ENCODE data around the gene CLIC1.

CLIC1 gene

DNA sequence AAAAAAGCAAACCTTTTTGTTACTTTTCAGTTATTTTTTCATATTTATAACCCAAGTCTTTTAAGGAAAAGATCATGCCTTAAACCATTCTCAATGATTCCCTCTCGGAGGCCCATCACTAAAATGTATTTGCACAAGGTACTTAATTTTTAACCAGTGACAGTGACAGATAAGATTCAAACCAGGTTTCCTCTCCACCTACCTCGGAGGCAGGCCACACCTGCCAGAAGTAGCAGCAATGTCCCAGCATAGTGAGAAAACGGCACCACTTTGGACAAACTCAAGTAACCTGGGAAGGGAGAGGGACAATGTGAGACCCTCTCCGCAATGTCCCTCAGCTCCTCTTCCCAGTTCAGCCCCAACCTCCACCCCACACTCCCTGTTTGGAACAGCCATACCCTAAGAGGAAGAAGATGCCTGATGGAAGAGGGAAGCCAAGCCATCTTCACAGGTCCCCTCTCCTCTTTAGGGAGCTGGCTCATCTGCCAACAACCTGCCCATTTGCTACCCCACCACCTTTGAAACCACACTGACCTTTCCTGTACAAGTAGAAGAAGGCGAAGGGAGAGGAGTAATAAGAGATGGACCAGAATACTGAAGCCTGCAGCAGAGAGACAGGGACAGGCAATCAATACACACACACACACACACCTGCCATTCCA is 35.5 kb downstream of the CLIC1 start:
- no peak for FAIRE-seq

DNA sequence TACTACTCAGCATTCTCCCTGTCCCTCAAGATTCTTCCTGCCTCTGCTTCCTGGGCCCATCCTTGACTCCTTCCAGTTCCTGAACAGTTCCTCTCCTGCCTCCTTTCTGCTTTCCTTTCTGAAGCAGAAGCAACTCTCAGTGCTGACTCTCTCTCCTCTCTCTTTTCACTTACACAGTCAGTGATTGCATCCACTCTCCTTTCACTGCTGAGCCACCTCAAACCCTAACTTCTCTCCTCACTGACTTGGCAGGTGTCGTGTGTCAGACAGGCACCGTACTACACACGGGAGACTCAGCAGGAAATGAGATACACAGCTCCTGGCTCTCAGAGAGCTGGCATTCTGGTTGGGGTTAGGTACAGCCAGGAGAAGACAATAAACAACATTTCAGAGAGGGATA is 38.8 kb downstream of the CLIC1 start:
- no peak for FAIRE-seq

DNA sequence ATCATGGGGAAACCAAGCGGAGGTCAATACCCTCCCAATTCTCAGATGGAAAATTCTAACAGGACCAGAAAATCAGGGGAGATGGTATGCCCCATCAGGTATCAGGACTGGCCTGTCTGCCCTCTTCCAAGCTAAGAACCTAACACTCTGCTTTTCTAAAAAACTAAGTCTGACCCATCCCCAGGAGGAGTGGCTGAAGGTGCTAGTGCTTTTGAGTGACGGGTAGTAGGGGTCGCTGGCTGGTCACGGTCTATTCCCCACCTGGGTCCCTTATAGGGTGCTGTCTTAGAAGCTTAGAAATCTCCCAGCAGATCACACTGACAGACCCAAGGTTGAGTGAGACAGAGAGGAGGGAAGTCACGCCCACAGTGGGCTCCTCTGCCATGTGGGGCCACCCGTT is 42.8 kb downstream of the CLIC1 start:
- FAIRE-seq, result no peak

DNA sequence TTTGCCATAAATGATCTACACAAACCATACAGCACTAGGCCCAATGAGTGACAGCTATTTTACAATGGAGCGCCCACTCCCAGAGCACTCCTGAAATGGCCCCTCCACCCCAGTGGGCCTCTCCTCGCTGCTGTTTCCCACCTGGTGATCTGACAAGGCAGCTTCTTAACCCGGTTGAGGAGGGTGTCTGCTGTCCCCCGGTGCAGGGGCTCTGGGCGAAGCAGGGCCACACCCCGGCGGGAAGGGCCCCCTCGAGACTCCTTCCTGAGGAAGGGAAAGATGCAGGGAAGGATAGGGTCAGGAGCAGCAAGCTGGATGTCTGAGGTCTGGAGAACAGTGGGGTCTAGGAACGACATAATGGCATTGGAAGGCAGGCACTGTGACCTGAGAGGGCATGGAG is 43.4 kb downstream of the CLIC1 start:
- no peak for FAIRE-seq

- FAIRE-seq, result no peak
Observed at GRCh38 chr6:31692353-31692752, 44.0 kb downstream of the CLIC1 start.

DNA sequence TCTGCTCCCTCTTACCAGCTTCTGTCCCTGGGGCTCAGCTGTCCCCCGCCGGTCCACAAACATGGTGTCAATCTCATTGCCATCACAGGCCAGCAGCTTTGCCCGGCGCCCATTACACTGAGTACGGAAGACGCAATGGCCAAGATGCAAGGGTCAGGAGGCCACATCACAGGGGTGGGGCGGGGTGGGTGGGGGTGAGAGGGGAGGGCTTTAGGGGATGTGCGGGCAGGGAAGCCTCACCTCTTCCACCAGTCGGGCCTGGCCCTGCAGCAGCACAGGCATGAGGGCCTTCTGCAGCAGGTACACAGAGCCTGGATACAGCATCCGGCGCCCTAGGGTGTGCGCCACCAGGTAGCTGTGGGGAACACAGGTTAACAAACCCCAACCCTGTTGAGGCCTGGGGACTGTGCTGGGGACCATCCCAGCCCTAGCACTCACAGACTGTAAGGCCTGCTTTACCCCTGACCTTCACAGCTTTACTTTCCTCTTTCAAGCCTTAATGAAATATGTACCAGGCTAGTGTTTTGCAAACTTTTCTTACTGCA is 44.7 kb downstream of the CLIC1 start:
- FAIRE-seq, result no peak

GRCh38 chr6:31691078-31691463 is 45.3 kb downstream of the CLIC1 start:
- FAIRE-seq, result no peak

GRCh38 chr6:31690231-31691077 is 45.9 kb downstream of the CLIC1 start:
- FAIRE-seq, result no peak

GRCh38 chr6:31689249-31690110 is 46.9 kb downstream of the CLIC1 start:
- no peak for FAIRE-seq

DNA sequence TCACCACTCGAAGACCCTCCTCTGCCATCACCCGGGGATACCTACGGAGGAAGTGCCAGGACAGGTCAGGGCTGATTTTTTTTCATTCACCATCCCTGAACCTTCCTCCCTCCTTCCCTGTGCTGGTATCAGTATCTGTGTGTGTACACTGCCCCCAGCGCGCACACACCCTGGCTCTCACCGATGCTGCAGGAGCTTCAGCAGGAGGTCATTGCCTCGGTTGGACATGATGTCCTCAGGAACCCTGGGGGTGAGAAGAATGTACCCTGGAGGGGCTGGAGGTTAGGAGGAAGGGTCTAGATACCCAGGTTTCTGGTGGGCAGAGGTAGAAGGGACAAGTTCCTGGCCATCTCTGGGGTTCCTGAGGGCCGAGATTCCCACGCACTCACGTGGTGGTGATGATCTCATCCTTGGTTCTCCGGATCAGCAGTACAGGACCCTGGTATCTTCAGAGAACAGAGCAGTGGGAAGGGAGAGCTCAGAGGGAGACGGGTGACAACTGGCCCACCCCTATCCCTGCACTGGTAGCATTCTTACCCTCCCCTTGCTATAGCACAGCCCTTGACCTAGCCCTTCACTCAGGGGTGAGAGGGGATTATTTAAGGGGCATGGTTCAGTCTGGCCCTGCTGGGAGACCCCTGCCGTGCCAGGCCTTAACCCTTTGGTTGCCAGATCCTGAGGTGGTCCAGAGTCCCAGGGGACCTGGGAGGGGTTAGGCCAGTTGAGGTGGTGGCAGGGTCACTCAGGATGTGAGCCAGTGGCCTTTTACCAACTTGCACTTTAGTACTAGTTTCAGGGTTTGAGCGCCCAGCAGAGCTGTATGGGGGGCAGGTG is 48.3 kb downstream of the CLIC1 start:
- FAIRE-seq, result no peak

GRCh38 chr6:31687321-31687720 is 49.0 kb downstream of the CLIC1 start:
- FAIRE-seq, result no peak

DNA sequence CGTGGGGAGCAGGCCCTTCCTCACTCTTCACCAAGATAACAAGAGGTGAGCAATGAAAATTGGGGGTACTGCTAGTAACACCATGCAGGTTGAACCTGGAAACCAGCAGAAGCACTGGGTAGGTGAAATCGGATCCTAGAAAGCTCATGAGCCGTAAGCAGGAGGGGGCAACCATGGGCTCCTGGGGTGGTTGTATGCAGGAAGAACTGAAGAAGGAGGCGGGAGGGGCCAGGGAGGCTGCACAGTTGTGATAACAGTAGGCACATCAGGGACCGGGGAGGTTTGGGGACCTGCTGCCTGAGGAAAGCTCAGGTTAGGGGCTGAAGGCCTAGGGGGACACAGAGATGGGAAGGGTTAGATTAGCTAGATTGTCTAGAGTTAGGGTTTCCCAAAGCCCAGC is 49.8 kb downstream of the CLIC1 start:
- no peak for FAIRE-seq

DNA sequence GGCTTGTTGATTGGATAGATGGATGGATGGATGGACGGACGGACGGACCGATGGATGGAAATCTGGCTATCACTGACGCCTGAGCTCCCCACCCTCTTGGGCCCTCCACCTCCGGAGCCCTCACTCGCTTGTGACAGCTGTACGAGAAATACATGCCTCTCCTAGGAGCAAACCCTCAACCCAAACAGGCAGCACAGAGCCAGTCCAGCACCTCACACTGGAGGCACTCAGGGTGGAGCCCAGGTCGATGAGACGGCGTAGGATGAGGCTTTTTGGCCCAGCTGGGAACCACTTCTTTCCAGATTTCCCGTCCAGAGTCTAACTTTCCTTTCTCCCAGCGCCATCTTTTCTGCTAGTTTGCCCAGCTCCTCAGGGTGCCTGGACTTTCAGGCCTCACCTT is 52.7 kb downstream of the CLIC1 start:
- no peak for FAIRE-seq

DNA sequence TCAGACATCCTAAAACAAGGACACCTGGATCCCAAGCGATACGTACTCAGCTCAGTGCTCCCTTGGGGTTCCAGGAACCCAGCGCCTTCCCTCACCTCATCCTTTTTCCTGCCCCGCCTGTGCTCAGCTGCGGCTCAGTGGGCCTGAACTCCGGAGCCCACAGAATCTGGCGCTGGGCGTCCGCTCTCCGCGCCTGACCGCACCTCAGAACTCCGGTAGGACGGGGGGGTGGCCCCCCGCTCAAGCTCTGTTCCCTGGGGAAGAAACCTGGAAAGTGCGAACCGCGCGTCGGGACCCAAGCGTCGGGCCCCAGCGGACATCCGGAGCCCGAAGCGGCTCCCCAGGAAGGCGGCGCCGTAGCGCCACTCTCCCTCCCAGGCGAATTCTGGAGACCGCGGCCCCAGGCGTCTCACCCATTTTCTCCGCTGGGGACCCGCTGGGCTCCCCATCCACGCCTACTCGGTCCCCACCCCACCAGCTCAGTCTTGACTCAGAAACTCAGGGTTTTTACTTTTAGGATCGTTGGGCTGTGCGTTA is 55.1 kb downstream of the CLIC1 start:
- no peak for FAIRE-seq
